ENCODE measurements around the gene CRKL.

The CRKL gene

GRCh38 chr22:20881231-20881630 lies 36.0 kb upstream of the CRKL start:
- no peaks in the 10 kb centered on the region for H4K20me1 ChIP-seq (ENCODE audit: insufficient read depth, low read length, poor library complexity, severe bottlenecking)
- no peak overlapping the region for H3K4me3 ChIP-seq (ENCODE audit: low read length, poor library complexity, severe bottlenecking)
- no peak overlapping the region for H3K9ac ChIP-seq (ENCODE audit: low read depth, low read length, poor library complexity, severe bottlenecking)
- H2AFZ ChIP-seq (ENCODE audit: low read length): no peak overlapping the region
- H3K4me2 ChIP-seq (ENCODE audit: low read depth, low read length, poor library complexity, severe bottlenecking): no peak overlapping the region
- peaks cover 25% of the 10 kb centered on the region; the same call in 1 of the 2 replicates for H3K36me3 ChIP-seq (ENCODE audit: insufficient read depth, low read length)
- H3F3A ChIP-seq (ENCODE audit: low read depth): no peaks in the 10 kb centered on the region
- H3K79me2 ChIP-seq (ENCODE audit: insufficient read depth, low read length): no peaks in the 10 kb centered on the region
- no peaks in the 10 kb centered on the region for H3K4me1 ChIP-seq (ENCODE audit: insufficient read depth, low read length, poor library complexity, severe bottlenecking)
- TF ChIP-seq CTCF (conservative IDR thresholded peaks at IDR 0.05; ENCODE audit: low read length): no peak
- TF ChIP-seq EZH2phosphoT487 (IDR thresholded peaks at IDR 0.05; ENCODE audit: borderline replicate concordance): no peak
- no peaks in the 10 kb centered on the region for H3K9me2 ChIP-seq (replicated peaks; ENCODE audit: low read depth, low read length)
- H3K27me3 ChIP-seq (ENCODE audit: insufficient read depth, low read length, poor library complexity, severe bottlenecking): no peaks in the 10 kb centered on the region
- H3K9me3 ChIP-seq (ENCODE audit: insufficient read depth, low read depth, low read length): no peaks in the 10 kb centered on the region

- peaks cover 25% of the 10 kb centered on the region; the same call in 1 of the 2 replicates for H3K36me3 ChIP-seq (ENCODE audit: insufficient read depth, low read length)
- no peak overlapping the region for H2AFZ ChIP-seq (ENCODE audit: low read length)
- H3K9me3 ChIP-seq (ENCODE audit: insufficient read depth, low read depth, low read length): no peaks in the 10 kb centered on the region
- H3K4me2 ChIP-seq (ENCODE audit: low read depth, low read length, poor library complexity, severe bottlenecking): no peak overlapping the region
- no peak for TF ChIP-seq EZH2phosphoT487 (IDR thresholded peaks at IDR 0.05; ENCODE audit: borderline replicate concordance)
- TF ChIP-seq CTCF (conservative IDR thresholded peaks at IDR 0.05; ENCODE audit: low read length): no peak
- H3K9me2 ChIP-seq (replicated peaks; ENCODE audit: low read depth, low read length): no peaks in the 10 kb centered on the region
- no peaks in the 10 kb centered on the region for H3K27me3 ChIP-seq (ENCODE audit: insufficient read depth, low read length, poor library complexity, severe bottlenecking)
- no peaks in the 10 kb centered on the region for H4K20me1 ChIP-seq (ENCODE audit: insufficient read depth, low read length, poor library complexity, severe bottlenecking)
- H3K4me3 ChIP-seq (ENCODE audit: low read length, poor library complexity, severe bottlenecking): no peak overlapping the region
- no peaks in the 10 kb centered on the region for H3K79me2 ChIP-seq (ENCODE audit: insufficient read depth, low read length)
- no peaks in the 10 kb centered on the region for H3F3A ChIP-seq (ENCODE audit: low read depth)
- no peaks in the 10 kb centered on the region for H3K4me1 ChIP-seq (ENCODE audit: insufficient read depth, low read length, poor library complexity, severe bottlenecking)
- H3K9ac ChIP-seq (ENCODE audit: low read depth, low read length, poor library complexity, severe bottlenecking): no peak overlapping the region
These were observed 35.1 kb upstream of the CRKL start for GRCh38 chr22:20881869-20882815.

GRCh38 chr22:20882855-20883254 lies 34.4 kb upstream of the CRKL start:
- Histone ChIP-seq H2AFZ (ENCODE audit: low read length) (no peak overlapping the region), H3K4me3 (ENCODE audit: low read length, poor library complexity, severe bottlenecking) (no peak overlapping the region), H3K4me2 (ENCODE audit: low read depth, low read length, poor library complexity, severe bottlenecking) (no peak overlapping the region), H3K4me1 (ENCODE audit: insufficient read depth, low read length, poor library complexity, severe bottlenecking) (no peaks in the 10 kb centered on the region), H4K20me1 (ENCODE audit: insufficient read depth, low read length, poor library complexity, severe bottlenecking) (no peaks in the 10 kb centered on the region), H3K36me3 (ENCODE audit: insufficient read depth, low read length) (peaks cover 31% of the 10 kb centered on the region; the same call in 1 of the 2 replicates), H3K27me3 (ENCODE audit: insufficient read depth, low read length, poor library complexity, severe bottlenecking) (no peaks in the 10 kb centered on the region), H3K9ac (ENCODE audit: low read depth, low read length, poor library complexity, severe bottlenecking) (no peak overlapping the region), H3K9me2 (replicated peaks; ENCODE audit: low read depth, low read length) (no peaks in the 10 kb centered on the region), H3F3A (ENCODE audit: low read depth) (no peaks in the 10 kb centered on the region), H3K9me3 (ENCODE audit: insufficient read depth, low read depth, low read length) (no peaks in the 10 kb centered on the region), H3K79me2 (ENCODE audit: insufficient read depth, low read length) (no peaks in the 10 kb centered on the region)
- TF ChIP-seq EZH2phosphoT487 (IDR thresholded peaks at IDR 0.05; ENCODE audit: borderline replicate concordance) (no peak), CTCF (conservative IDR thresholded peaks at IDR 0.05; ENCODE audit: low read length) (no peak)

Data from Loucy (cell line).